ENCODE measurements around the gene LGALSL. TPM values are rescaled to one million over a fixed set of nuclear protein-coding genes. Genes with fewer than 3 reads are reported as not detected.

LGALSL gene
- total RNA-seq, 1 experiment from 2014 or later, result 14.2 TPM

DNA sequence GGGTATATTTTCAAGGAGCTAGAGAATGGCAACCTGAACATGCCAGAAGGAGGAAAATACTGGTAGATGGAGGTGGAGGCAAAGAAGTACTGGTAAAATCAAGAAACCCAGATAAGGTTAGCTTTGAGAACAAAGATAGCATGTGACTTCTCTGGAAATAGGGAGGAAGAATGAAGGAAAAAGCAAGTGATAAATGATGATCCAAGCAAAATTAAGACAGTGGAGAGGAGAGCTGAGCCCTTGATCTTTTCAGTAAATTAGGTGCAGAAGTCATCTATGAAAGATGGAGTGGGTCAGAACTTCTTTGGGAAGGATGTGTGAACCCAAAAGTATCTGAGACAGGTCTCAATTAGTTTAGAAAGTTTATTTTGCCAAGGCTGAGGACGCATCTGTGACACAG is 44.5 kb downstream of the LGALSL start:
- Histone ChIP-seq H3K27ac (ENCODE audit: low read depth, low read length) (no peak overlapping the region), H3K9ac (ENCODE audit: low read length) (no peak overlapping the region), H3K27me3 (ENCODE audit: insufficient read depth, low read length) (no peaks in the 10 kb centered on the region), H3K36me3 (ENCODE audit: control insufficient read depth in 1 of 2, insufficient read depth in 2 of 2, low read length in 2 of 2) (no peaks in the 10 kb centered on the region), H4K20me1 (ENCODE audit: insufficient read depth) (no peaks in the 10 kb centered on the region), H3K9me2 (ENCODE audit: insufficient read depth) (no peaks in the 10 kb centered on the region), H3K79me2 (ENCODE audit: insufficient read depth, low read length) (no peaks in the 10 kb centered on the region), H2AFZ (ENCODE audit: low read depth, low read length, poor library complexity, severe bottlenecking) (no peak overlapping the region), H3K4me3 (replicated peaks in 1 of 2; ENCODE audit: low read depth in 1 of 2, low read length in 2 of 2) (no peak overlapping the region), H3K4me1 (ENCODE audit: control insufficient read depth in 1 of 2, insufficient read depth in 2 of 2, low read length in 2 of 2) (no peaks in the 10 kb centered on the region), H3K9me3 (ENCODE audit: control insufficient read depth in 1 of 2, insufficient read depth in 1 of 2, low read depth in 1 of 2, low read length in 2 of 2) (no peaks in the 10 kb centered on the region), H3K4me2 (ENCODE audit: low read length) (no peak overlapping the region)
- intact Hi-C loops (cut with micrococcal nuclease), result no loop called here
- DNase-seq (ENCODE audit: low read depth, low spot score), result no peak
- TF ChIP-seq, protein P1, sequence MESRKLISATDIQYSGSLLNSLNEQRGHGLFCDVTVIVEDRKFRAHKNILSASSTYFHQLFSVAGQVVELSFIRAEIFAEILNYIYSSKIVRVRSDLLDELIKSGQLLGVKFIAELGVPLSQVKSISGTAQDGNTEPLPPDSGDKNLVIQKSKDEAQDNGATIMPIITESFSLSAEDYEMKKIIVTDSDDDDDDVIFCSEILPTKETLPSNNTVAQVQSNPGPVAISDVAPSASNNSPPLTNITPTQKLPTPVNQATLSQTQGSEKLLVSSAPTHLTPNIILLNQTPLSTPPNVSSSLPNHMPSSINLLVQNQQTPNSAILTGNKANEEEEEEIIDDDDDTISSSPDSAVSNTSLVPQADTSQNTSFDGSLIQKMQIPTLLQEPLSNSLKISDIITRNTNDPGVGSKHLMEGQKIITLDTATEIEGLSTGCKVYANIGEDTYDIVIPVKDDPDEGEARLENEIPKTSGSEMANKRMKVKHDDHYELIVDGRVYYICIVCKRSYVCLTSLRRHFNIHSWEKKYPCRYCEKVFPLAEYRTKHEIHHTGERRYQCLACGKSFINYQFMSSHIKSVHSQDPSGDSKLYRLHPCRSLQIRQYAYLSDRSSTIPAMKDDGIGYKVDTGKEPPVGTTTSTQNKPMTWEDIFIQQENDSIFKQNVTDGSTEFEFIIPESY (IDR thresholded peaks at IDR 0.05; ENCODE audit: extremely low read depth, insufficient replicate concordance, low read length), result no peak
- no peak for TF ChIP-seq CEBPB (IDR thresholded peaks at IDR 0.05; ENCODE audit: low read depth)
- BruUV-seq (replicated peaks), result no TSS peak
- ATAC-seq, result no peak
- POLR2A ChIA-PET, result no interaction called here
- CTCF ChIA-PET, result interaction anchor here (1.2 kb wide), 1 partner anchor 10 kb away, joined by 4 read pairs; no protein-coding TSS in a partner anchor
- RAD21 ChIA-PET (ENCODE audit: low non-redundant PET in 1 of 2, low total read pairs in 2 of 2, uncharacterized antibody in 2 of 2, unreplicated experiment in 2 of 2), result no interaction called here

- Histone ChIP-seq H3K4me1 (ENCODE audit: control insufficient read depth in 1 of 2, insufficient read depth in 2 of 2, low read length in 2 of 2) (no peaks in the 10 kb centered on the region), H3K36me3 (ENCODE audit: control insufficient read depth in 1 of 2, insufficient read depth in 2 of 2, low read length in 2 of 2) (no peaks in the 10 kb centered on the region), H3K79me2 (ENCODE audit: insufficient read depth, low read length) (no peaks in the 10 kb centered on the region), H4K20me1 (ENCODE audit: insufficient read depth) (no peaks in the 10 kb centered on the region), H3K9me3 (ENCODE audit: control insufficient read depth in 1 of 2, insufficient read depth in 1 of 2, low read depth in 1 of 2, low read length in 2 of 2) (no peaks in the 10 kb centered on the region), H3K27ac (ENCODE audit: low read depth, low read length) (no peak overlapping the region), H3K4me3 (replicated peaks in 1 of 2; ENCODE audit: low read depth in 1 of 2, low read length in 2 of 2) (no peak overlapping the region), H3K4me2 (ENCODE audit: low read length) (no peak overlapping the region), H3K9me2 (ENCODE audit: insufficient read depth) (no peaks in the 10 kb centered on the region), H3K27me3 (ENCODE audit: insufficient read depth, low read length) (no peaks in the 10 kb centered on the region), H3K9ac (ENCODE audit: low read length) (no peak overlapping the region), H2AFZ (ENCODE audit: low read depth, low read length, poor library complexity, severe bottlenecking) (no peak overlapping the region)
- ChIA-PET POLR2A (no interaction called here), RAD21 (ENCODE audit: low non-redundant PET in 1 of 2, low total read pairs in 2 of 2, uncharacterized antibody in 2 of 2, unreplicated experiment in 2 of 2) (no interaction called here), CTCF (interaction anchor here (1.0 to 2.1 kb wide), 2 partner anchors 13 to 22 kb away, joined by 3 to 6 read pairs; no protein-coding TSS in a partner anchor)
- TF ChIP-seq, protein P2, sequence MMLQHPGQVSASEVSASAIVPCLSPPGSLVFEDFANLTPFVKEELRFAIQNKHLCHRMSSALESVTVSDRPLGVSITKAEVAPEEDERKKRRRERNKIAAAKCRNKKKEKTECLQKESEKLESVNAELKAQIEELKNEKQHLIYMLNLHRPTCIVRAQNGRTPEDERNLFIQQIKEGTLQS (IDR thresholded peaks at IDR 0.05), result no peak
- TF ChIP-seq SIN3A (IDR thresholded peaks at IDR 0.05; ENCODE audit: low read depth) (no peak), EGR1 (IDR thresholded peaks at IDR 0.05; ENCODE audit: low read depth) (no peak), MAX (IDR thresholded peaks at IDR 0.05) (no peak), CBX3 (IDR thresholded peaks at IDR 0.05; ENCODE audit: low read depth) (no peak)
- TF ChIP-seq, protein P3, sequence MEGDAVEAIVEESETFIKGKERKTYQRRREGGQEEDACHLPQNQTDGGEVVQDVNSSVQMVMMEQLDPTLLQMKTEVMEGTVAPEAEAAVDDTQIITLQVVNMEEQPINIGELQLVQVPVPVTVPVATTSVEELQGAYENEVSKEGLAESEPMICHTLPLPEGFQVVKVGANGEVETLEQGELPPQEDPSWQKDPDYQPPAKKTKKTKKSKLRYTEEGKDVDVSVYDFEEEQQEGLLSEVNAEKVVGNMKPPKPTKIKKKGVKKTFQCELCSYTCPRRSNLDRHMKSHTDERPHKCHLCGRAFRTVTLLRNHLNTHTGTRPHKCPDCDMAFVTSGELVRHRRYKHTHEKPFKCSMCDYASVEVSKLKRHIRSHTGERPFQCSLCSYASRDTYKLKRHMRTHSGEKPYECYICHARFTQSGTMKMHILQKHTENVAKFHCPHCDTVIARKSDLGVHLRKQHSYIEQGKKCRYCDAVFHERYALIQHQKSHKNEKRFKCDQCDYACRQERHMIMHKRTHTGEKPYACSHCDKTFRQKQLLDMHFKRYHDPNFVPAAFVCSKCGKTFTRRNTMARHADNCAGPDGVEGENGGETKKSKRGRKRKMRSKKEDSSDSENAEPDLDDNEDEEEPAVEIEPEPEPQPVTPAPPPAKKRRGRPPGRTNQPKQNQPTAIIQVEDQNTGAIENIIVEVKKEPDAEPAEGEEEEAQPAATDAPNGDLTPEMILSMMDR (IDR thresholded peaks at IDR 0.05 in 2 of 3, conservative IDR thresholded peaks at IDR 0.05 in 1 of 3; ENCODE audit: borderline replicate concordance in 1 of 3, insufficient read depth in 1 of 3, low read depth in 2 of 3, low read length in 2 of 3), result no peak
- ATAC-seq, result no peak
- BruUV-seq (replicated peaks), result no TSS peak
- intact Hi-C loops (cut with micrococcal nuclease), result no loop called here
- no peak for DNase-seq (ENCODE audit: low read depth, low spot score)
Measured at GRCh38 chr2:64500549-64500948, 46.6 kb downstream of the LGALSL start.

Measured in HCT116 (cell line).